GM13976 (cell line): ENCODE data around the gene COBL.

Experiments
- DNase-seq: peaks from one replicate; pipeline ENCODE4 v3.0.0; 2012; ENCODE audit warnings: low spot score
- CTCF ChIP-seq: IDR thresholded peaks from 2 replicates; pipeline ENCODE4 v1.5.1; 2012; ENCODE audit warnings: borderline replicate concordance, mild to moderate bottlenecking; ENCODE audit not compliant: insufficient read depth; ENCODE audit errors: extremely low read depth, missing control alignments, control extremely low read depth
- in situ Hi-C: fragments of 300-500 bp; cut with MboI; formaldehyde crosslinking; loops from one replicate; pipeline ENCODE4 v1.12.0; 2022; ENCODE audit warnings: low sequenced_read_pairs, mixed read lengths, inconsistent platforms; ENCODE audit not compliant: unreplicated experiment

COBL gene

GRCh38 chr7:51307651-51308210, 8.9 kb downstream of the COBL start:
- TF ChIP-seq CTCF = no peak
- no peak for DNase-seq
- in situ Hi-C loops = no loop called here

- DNase-seq = no peak
- no peak for TF ChIP-seq CTCF
- in situ Hi-C loops = no loop called here
Measured at GRCh38 chr7:51306761-51307160, 9.8 kb downstream of the COBL start.

- in situ Hi-C loops = no loop called here
- DNase-seq = no peak
- no peak for TF ChIP-seq CTCF
Measured at GRCh38 chr7:51304729-51305128, 11.9 kb downstream of the COBL start.

GRCh38 chr7:51303142-51303525, 13.5 kb downstream of the COBL start:
- in situ Hi-C loops = no loop called here
- no peak for TF ChIP-seq CTCF
- no peak for DNase-seq

GRCh38 chr7:51301806-51302205, 14.8 kb downstream of the COBL start:
- in situ Hi-C loops = no loop called here
- DNase-seq = no peak
- no peak for TF ChIP-seq CTCF

GRCh38 chr7:51300762-51301674, 15.6 kb downstream of the COBL start:
- in situ Hi-C loops = no loop called here
- DNase-seq = no peak
- no peak for TF ChIP-seq CTCF
